ENCODE data around the gene IPMK. TPM values are rescaled to one million over a fixed set of nuclear protein-coding genes. Genes with fewer than 3 reads are reported as not detected.
"Not testable (repeated sequence)": the region's sequence is repeated elsewhere in the genome, so short reads cannot be mapped to it uniquely, and the experiment has no call there.

The IPMK gene
- total and polyA plus RNA-seq, 5 donors, result 1.2 to 2.6 (median 2.1) TPM

DNA sequence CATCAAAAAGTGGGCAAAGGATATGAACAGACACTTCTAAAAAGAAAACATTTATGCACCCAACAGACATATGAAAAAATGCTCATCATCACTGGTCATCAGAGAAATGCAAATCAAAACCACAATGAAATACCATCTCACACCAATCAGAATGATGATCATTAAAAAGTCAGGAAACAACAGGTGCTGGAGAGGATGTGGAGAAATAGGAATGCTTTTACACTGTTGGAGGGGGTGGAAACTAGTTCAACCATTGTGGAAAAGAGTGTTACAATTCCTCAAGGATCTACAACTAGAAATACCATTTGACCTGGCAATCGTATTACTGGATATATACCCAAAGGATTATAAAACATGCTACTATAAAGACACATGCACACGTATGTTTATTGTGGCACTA, 111.8 kb downstream of the IPMK start:
- DNase-seq; H3K9me3 ChIP-seq (ENCODE audit: control insufficient read depth, low read length); intact Hi-C loops (cut with DNase I); H3K4me3 ChIP-seq (ENCODE audit: low read length); H3K27me3 ChIP-seq (ENCODE audit: control insufficient read depth, insufficient read depth); H3K27ac ChIP-seq (ENCODE audit: low read length); ATAC-seq; H3K4me1 ChIP-seq (ENCODE audit: control insufficient read depth, insufficient read depth, low read length): not testable (repeated sequence)
- 90% methylated on average over 2 of the region's 2 CpGs for WGBS

DNA sequence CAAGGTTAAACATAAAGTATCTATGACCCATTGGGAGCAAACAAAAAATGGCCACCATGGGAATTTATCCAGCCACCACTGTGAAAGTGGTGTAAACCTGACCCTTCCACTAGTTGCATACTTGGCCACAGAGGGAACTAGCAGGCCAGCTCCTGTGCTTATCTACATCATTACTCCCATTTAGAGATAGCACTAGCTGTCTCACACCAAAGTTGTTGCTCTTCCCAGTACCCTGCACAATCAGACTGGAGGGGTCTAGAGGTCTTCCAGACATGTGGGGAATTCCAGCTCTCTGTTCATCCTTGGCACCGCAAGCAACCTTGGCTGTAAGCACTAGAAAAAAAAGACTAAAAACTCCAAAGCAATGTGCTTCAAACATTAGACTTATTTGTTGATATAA, 113.9 kb downstream of the IPMK start:
- 45% methylated on average over 1 of the region's 1 CpG for WGBS
- intact Hi-C loops (cut with DNase I), result no loop called here
- ATAC-seq, result no peak
- H3K27me3 ChIP-seq (ENCODE audit: control insufficient read depth, insufficient read depth), result no peaks in the 10 kb centered on the region
- DNase-seq, result no peak
- no peak overlapping the region for H3K27ac ChIP-seq (ENCODE audit: low read length)
- H3K9me3 ChIP-seq (ENCODE audit: control insufficient read depth, low read length), result no peaks in the 10 kb centered on the region
- H3K4me3 ChIP-seq (ENCODE audit: low read length), result no peak overlapping the region
- no peaks in the 10 kb centered on the region for H3K4me1 ChIP-seq (ENCODE audit: control insufficient read depth, insufficient read depth, low read length)

DNA sequence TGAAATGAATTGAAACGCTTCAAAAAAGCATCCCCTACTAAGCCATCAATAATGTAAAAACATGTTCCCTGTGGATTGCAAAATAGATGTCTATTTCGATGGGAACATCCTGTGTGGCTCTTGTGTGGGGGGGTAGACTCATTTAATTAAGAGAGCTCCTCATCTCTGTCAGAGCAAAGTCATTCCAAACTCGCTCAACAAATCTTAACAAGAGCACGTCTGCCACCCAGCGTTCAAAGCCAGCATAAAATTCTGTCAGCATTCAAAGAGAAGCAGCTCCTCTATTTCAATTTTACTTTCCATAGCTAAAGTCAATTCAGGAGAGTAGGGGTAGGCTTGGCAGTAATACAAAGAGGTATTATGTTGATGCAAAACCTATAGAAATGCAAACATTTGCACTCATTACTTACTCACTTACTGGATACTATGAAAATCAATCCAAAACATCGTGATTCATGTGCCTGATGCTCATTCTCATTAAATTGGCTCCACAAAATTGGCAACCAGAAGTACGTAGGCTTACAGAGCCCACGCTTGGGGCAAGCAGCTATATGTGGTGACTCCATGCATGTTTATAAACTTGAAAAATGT, 114.9 kb downstream of the IPMK start:
- ATAC-seq (no peak), DNase-seq (peak; percentile 25 to 58 (median 40))
- intact Hi-C loops (cut with DNase I), result no loop called here
- no peak overlapping the region for H3K4me3 ChIP-seq (ENCODE audit: low read length)
- no peaks in the 10 kb centered on the region for H3K27me3 ChIP-seq (ENCODE audit: control insufficient read depth, insufficient read depth)
- no peak overlapping the region for H3K27ac ChIP-seq (ENCODE audit: low read length)
- WGBS, result 32% methylated on average over 8 of the region's 8 CpGs
- H3K4me1 ChIP-seq (ENCODE audit: control insufficient read depth, insufficient read depth, low read length), result no peaks in the 10 kb centered on the region
- no peaks in the 10 kb centered on the region for H3K9me3 ChIP-seq (ENCODE audit: control insufficient read depth, low read length)

DNA sequence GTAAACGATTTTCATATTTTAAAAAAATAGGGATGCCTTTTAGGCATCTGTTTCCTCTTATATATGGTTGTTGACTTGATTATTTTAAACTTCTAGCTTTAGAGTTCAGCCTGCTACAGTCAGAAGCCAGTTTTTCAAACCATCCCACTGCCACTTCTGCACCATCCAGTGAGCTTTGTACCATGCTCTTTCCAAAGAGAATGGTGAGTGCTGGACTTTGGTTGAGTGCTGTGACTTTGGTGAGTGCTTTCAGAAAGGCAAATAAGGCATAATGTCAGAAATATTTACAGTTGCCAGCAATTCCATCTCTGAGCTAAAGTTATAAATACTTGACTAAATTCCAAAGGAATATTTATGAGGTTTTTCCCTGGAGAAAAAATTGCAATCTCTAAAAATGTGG, 117.4 kb downstream of the IPMK start:
- no peaks in the 10 kb centered on the region for H3K27me3 ChIP-seq (ENCODE audit: control insufficient read depth, insufficient read depth)
- H3K4me1 ChIP-seq (ENCODE audit: control insufficient read depth, insufficient read depth, low read length), result no peaks in the 10 kb centered on the region
- intact Hi-C loops (cut with DNase I), result no loop called here
- 35% methylated on average over 1 of the region's 1 CpG for WGBS
- no peak overlapping the region for H3K4me3 ChIP-seq (ENCODE audit: low read length)
- no peaks in the 10 kb centered on the region for H3K9me3 ChIP-seq (ENCODE audit: control insufficient read depth, low read length)
- DNase-seq (no peak), ATAC-seq (no peak)
- no peak overlapping the region for H3K27ac ChIP-seq (ENCODE audit: low read length)

DNA sequence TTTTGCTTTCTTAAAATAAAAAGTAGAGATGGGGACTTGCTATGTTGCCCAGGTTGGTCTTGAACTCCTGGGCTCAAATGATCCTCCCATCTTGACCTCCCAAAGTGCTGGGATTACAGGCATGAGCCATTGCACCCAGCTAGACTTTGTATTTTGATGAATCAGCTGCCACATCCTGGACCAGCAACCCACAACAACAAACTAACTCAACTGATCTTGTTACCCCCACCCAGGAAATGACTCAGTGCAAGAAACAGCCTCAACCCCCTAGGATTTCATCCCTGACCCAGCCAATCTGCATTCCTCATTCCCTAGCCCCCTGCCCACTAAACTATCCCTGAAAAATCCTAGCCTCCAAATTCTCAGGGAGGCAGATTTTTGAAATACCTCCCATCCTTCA, 123.8 kb downstream of the IPMK start:
- H3K27ac ChIP-seq (ENCODE audit: low read length), result no peak overlapping the region
- ATAC-seq, result no peak
- H3K9me3 ChIP-seq (ENCODE audit: control insufficient read depth, low read length), result no peaks in the 10 kb centered on the region
- H3K4me1 ChIP-seq (ENCODE audit: control insufficient read depth, insufficient read depth, low read length), result no peaks in the 10 kb centered on the region
- DNase-seq, result no peak
- H3K27me3 ChIP-seq (ENCODE audit: control insufficient read depth, insufficient read depth), result no peaks in the 10 kb centered on the region
- H3K4me3 ChIP-seq (ENCODE audit: low read length), result no peak overlapping the region
- intact Hi-C loops (cut with DNase I), result no loop called here

Other genes with a start within 250 kb of the IPMK start
- gene CISD1, start 1.3 kb upstream of the IPMK start, total RNA-seq, result 100 to 1,000 TPM; 119 to 159 (median 137) TPM
- gene CISD1, start 1.3 kb upstream of the IPMK start, polyA plus RNA-seq, result 100 TPM
- 10 to 100 TPM; 28.0 to 40.3 (median 33.1) TPM for gene UBE2D1, start 67.1 kb upstream of the IPMK start, total RNA-seq
- gene UBE2D1, start 67.1 kb upstream of the IPMK start, polyA plus RNA-seq, result 37.0 TPM
- gene TFAM, start 117.5 kb upstream of the IPMK start, total RNA-seq, result 10 to 100 TPM; 26.6 to 34.0 (median 30.0) TPM
- gene TFAM, start 117.5 kb upstream of the IPMK start, polyA plus RNA-seq, result 11.1 TPM
- 10 to 100 TPM; 11.9 to 15.9 (median 14.5) TPM for gene BICC1, start 245.0 kb upstream of the IPMK start, total RNA-seq
- 5.2 TPM for gene BICC1, start 245.0 kb upstream of the IPMK start, polyA plus RNA-seq